AG04450 (cell line): Measurements from ENCODE around the gene GFPT2. TPM values are rescaled to one million over a fixed set of nuclear protein-coding genes. Genes with fewer than 3 reads are reported as not detected.

Source experiments
- CTCF ChIA-PET: fragments of 300-600, 350-600 bp; formaldehyde crosslinking; extraction: SDS; loops from one replicate; lab custom pipeline; 2022; ENCODE audit warnings: antibody characterized with exemption, inconsistent platforms; lab: Charles Lee
- POLR2A ChIA-PET: fragments of 350-600 bp; formaldehyde crosslinking; extraction: SDS; loops from one replicate; lab custom pipeline; 2021; ENCODE audit warnings: antibody characterized with exemption, inconsistent platforms; lab: Yijun Ruan, JAX
- DNase-seq: peaks from one replicate; pipeline ENCODE4 v3.0.0-alpha.2; 2011; ENCODE audit warnings: low read depth, low spot score
- H3K27ac ChIP-seq: one replicate; pipeline ENCODE4 v1.5.1; 2012; ENCODE audit warnings: low read depth, low read length, control low read depth
- H3K27me3 ChIP-seq: one replicate; pipeline ENCODE4 v1.6.0; 2012; ENCODE audit warnings: low read length; ENCODE audit not compliant: control insufficient read depth, insufficient read depth
- H3K4me3 ChIP-seq: 2 replicates; pipeline ENCODE4 v1.5.1; 2011; ENCODE audit warnings: mild to moderate bottlenecking, low read depth, low read length, control low read depth
- H3K9me3 ChIP-seq: 2 replicates; pipeline ENCODE4 v1.5.1; 2012; ENCODE audit warnings: low read length; ENCODE audit not compliant: control insufficient read depth, insufficient read depth
- polyA plus RNA-seq: library from polyadenylated mRNA; depleted of rRNA; stranded (reverse); fragments of >200 nt; gene quantifications from 2 replicates; pipeline ENCODE4 v1.2.3, GENCODE V29; 2011
- TF ChIP-seq, protein P1 (sequence below): IDR thresholded peaks from 2 replicates; pipeline ENCODE4 v1.5.1; 2011; ENCODE audit warnings: low read depth, low read length, control low read depth, inconsistent platforms

Gene GFPT2
- polyA plus RNA-seq, 1 experiment = 15.1 TPM

DNA sequence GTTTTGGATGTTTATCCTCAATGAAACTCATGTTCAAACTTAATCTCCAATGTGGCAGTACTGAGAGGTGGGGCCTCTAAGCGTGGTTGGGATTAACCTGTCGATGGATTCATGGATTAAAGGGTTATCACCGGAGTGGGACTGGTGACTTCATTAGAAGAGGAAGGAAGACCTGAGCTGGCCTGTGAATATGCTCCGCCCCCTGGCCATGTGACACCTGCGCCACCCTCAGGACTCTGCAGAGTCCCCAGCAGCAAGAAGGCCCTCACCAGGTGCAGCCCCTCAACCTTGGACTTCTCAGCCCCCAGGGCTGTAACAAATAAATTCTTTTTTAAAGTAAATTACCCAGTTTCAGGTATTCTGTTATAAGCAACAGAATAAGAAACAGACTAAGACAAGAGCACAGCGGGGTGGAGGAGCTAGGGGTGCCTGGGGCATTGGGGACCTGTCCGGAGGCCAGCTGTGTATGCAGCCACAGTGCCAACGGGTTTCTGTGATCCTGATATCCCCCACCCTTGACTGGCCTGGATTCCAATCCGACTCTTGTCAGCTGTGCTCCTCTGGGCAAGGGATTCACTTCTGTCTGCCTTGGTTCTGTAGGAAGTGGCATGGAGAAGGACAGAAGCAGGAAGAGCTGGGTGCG, 58.1 kb downstream of the GFPT2 start:
- no peak for DNase-seq
- no peak overlapping the region for H3K4me3 ChIP-seq
- ChIA-PET POLR2A (no interaction called here), CTCF (interaction anchor here (0.9 to 5.4 kb wide), 13 partner anchors 13 to 424 kb away, joined by 3 to 160 read pairs (median 6); partner anchors contain the start of gene GFPT2)
- TF ChIP-seq, protein P1, sequence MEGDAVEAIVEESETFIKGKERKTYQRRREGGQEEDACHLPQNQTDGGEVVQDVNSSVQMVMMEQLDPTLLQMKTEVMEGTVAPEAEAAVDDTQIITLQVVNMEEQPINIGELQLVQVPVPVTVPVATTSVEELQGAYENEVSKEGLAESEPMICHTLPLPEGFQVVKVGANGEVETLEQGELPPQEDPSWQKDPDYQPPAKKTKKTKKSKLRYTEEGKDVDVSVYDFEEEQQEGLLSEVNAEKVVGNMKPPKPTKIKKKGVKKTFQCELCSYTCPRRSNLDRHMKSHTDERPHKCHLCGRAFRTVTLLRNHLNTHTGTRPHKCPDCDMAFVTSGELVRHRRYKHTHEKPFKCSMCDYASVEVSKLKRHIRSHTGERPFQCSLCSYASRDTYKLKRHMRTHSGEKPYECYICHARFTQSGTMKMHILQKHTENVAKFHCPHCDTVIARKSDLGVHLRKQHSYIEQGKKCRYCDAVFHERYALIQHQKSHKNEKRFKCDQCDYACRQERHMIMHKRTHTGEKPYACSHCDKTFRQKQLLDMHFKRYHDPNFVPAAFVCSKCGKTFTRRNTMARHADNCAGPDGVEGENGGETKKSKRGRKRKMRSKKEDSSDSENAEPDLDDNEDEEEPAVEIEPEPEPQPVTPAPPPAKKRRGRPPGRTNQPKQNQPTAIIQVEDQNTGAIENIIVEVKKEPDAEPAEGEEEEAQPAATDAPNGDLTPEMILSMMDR = no peak
- H3K27me3 ChIP-seq = no peaks in the 10 kb centered on the region
- H3K9me3 ChIP-seq = no peaks in the 10 kb centered on the region
- H3K27ac ChIP-seq = no peak overlapping the region

DNA sequence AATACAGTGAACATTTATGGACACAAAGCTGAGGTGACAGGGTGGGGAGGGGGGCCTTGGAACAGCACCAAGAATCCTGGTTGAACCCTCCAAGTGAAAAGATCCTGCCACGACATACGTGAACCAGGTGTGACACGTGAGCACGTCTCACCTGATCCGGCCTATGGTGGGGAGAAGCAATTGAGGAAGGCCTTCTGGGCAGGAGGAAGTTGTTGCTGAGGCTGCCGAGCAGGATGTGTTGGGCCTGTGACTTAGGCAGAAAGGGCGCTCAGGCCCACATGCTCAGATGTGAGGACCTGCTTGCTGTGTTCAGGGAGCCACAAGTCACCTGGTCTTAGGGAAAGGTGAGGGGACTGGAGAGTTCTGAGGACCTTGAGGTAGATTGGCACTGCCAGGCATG, 58.7 kb downstream of the GFPT2 start:
- Histone ChIP-seq H3K4me3 (no peak overlapping the region), H3K9me3 (no peaks in the 10 kb centered on the region), H3K27me3 (no peaks in the 10 kb centered on the region), H3K27ac (no peak overlapping the region)
- CTCF ChIA-PET = interaction anchor here (0.6 to 5.4 kb wide), 23 partner anchors 9 to 424 kb away, joined by 3 to 160 read pairs (median 5); partner anchors contain the start of gene GFPT2
- no peak for DNase-seq
- TF ChIP-seq, protein P1 = no peak
- POLR2A ChIA-PET = no interaction called here

DNA sequence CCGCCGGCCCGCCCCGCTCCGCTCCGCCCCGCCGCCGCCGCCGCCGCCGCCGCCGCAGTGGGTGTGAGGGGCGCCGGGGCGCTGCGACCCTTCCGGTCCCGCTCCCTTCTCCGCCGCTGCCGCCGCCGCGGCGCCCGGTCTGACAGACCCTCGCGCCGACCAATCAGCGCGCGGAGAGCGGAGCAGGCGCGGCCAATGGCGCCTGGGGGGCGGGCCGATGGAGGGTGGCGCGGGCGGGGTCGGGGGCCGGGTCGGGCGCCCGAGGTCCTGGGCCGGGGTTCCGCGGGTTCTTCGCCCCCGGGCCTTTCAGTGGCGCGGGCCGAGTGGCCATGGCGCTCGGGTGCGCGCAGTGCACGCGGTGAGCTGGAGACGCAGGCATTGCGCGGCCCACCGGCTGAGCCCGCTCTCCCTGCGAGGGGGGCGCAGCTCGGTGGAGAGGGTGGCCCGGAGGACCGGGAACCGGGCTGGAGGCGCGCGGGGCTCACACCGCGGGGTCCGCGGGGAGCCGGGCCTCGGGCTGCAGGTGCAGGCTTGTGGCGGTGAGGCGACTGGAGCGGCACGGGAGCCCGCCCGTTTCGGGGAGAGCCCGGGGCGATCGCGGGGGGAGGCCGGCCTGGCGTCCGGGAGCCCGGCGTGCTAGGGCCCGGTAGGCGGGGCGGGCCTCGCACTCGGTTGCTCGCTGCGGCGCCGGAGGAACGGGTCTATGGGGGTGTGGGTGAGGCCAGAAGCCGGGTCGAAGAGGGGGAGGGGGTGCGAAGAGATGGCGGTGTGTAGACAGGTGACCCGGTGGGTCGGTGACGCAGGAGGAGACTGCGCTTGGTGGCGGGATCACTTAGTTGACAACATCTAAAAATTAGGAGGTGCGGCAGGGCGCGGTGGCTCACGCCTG, 60.9 kb downstream of the GFPT2 start, which contains the start of gene MAPK9:
MAPK9 (minus strand) TSS at position 141 of the 889 bp plus-strand sequence. CDS start 11,522 bp downstream, outside the sequence.
- ChIA-PET CTCF (interaction anchor here (0.5 to 5.4 kb wide), 14 partner anchors 13 to 432 kb away, joined by 3 to 160 read pairs (median 6); no protein-coding TSS in a partner anchor), POLR2A (no interaction called here)
- H3K9me3 ChIP-seq = no peaks in the 10 kb centered on the region
- DNase-seq = no peak
- no peak within 1 kb of the TSS for H3K27ac ChIP-seq
- peak within 1 kb of the TSS; percentile 78 for H3K4me3 ChIP-seq
- H3K27me3 ChIP-seq = no peaks in the 10 kb centered on the region
- TF ChIP-seq, protein P1 = no peak

DNA sequence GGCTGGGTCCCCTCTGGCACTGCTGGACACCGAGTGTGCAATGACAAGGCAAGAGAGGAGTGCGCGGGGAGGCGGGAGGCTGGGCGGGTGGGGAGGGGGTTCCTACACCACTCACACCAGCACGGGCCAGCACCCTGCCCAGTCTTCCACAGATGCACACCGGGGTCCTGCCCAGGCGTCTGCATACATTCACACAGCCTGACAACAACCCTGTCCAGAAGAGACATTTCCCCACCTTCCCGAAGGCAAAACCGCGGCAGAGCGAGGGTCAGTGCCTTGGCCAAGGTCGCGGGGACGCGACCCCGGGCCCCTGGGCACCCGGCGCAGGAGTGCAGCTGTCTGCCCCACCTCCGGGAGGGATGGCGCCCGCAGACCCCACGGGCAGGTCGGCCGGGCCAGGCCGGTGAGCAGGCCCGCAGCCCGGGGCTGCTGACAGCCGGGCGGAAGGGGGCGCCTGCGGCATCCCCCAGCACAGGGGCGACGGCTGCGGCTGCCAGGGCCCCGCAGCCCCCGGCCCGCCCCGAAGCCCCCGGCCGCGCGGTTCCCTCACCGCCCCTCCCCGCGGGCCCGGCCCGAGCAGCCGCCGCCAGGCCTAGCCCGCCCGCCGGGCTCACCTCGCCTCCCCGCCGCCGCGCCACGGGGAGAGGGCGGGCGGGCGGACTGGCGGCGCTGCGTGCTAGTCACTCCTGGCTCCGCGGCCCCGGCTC, 61.7 kb downstream of the GFPT2 start:
- no peaks in the 10 kb centered on the region for H3K9me3 ChIP-seq
- TF ChIP-seq, protein P1 = peak; percentile 30; the same call in 1 of the 2 replicates
- H3K4me3 ChIP-seq = peak overlapping the region; percentile 78
- ChIA-PET POLR2A (no interaction called here), CTCF (interaction anchor here (0.6 to 5.2 kb wide), 9 partner anchors 9 to 407 kb away, joined by 3 to 160 read pairs (median 7); partner anchors contain the start of gene GFPT2)
- no peak overlapping the region for H3K27ac ChIP-seq
- DNase-seq = no peak
- no peaks in the 10 kb centered on the region for H3K27me3 ChIP-seq
